WTC11 (cell line): ENCODE results near the gene ARHGAP22. TPM values are rescaled to one million over a fixed set of nuclear protein-coding genes. Genes with fewer than 3 reads are reported as not detected.

Experiments
- ATAC-seq: fragments of 200-7000 bp; cut with Tn5 transposase; 2 replicates; pipeline ENCODE4 v1.10.0; 2021; ENCODE audit warnings: mild to moderate bottlenecking, moderate library complexity
- CTCF ChIA-PET: fragments of 300-600 bp; sonication (Branson Sonifier 250); formaldehyde crosslinking; loops from one replicate; lab custom pipeline; 2021; ENCODE audit warnings: antibody characterized with exemption; lab: Charles Lee
- POLR2A ChIA-PET: fragments of 350-600 bp; sonication (Branson Sonifier 250); formaldehyde crosslinking; loops from one replicate; lab custom pipeline; 2021; ENCODE audit warnings: antibody characterized with exemption; lab: Charles Lee
- DNase-seq: peaks from one replicate; pipeline ENCODE4 v3.0.0; 2021; ENCODE audit warnings: low spot score
- H3K27ac Mint-ChIP-seq: 2 replicates; pipeline ENCODE4 v1.8.0; 2021; ENCODE audit warnings: mixed read lengths
- H3K27me3 Mint-ChIP-seq: 2 replicates; pipeline ENCODE4 v1.8.0; 2021; ENCODE audit warnings: low read depth, mild to moderate bottlenecking, moderate library complexity, mixed read lengths
- H3K36me3 Mint-ChIP-seq: 2 replicates; pipeline ENCODE4 v1.8.0; 2021; ENCODE audit warnings: mixed read lengths
- H3K4me1 Mint-ChIP-seq: 2 replicates; pipeline ENCODE4 v1.8.0; 2022; ENCODE audit warnings: mixed read lengths
- H3K4me3 Mint-ChIP-seq: 2 replicates; pipeline ENCODE4 v1.8.0; 2021; ENCODE audit warnings: mild to moderate bottlenecking, moderate library complexity, mixed read lengths
- H3K9me3 Mint-ChIP-seq: 2 replicates; pipeline ENCODE4 v1.8.0; 2021; ENCODE audit warnings: mixed read lengths
- ESRRA ChIP-seq: sonication (generic); formaldehyde crosslinking; IDR thresholded peaks from 2 replicates; pipeline ENCODE4 v1.8.1; 2022; ENCODE audit warnings: mild to moderate bottlenecking, missing genetic modification reagents, borderline replicate concordance
- FOXJ3 ChIP-seq: sonication (generic); formaldehyde crosslinking; IDR thresholded peaks from 2 replicates; pipeline ENCODE4 v1.9.0; 2021; ENCODE audit warnings: missing genetic modification reagents, mild to moderate bottlenecking, borderline replicate concordance
- HMGA2 ChIP-seq: fragments of 250-450 bp; sonication (Bioruptor Pico); IDR thresholded peaks from 2 replicates; pipeline ENCODE4 v1.4.0; 2021; ENCODE audit warnings: mild to moderate bottlenecking, moderate library complexity
- JUN ChIP-seq: sonication (generic); formaldehyde crosslinking; IDR thresholded peaks from 2 replicates; pipeline ENCODE4 v1.8.0; 2023; ENCODE audit warnings: mild to moderate bottlenecking, missing genetic modification reagents
- RORB ChIP-seq: fragments of 250-450 bp; sonication (Bioruptor Pico); IDR thresholded peaks from 2 replicates; pipeline ENCODE4 v1.9.0; 2021; ENCODE audit warnings: mild to moderate bottlenecking
- SMAD3 ChIP-seq: sonication (generic); formaldehyde crosslinking; IDR thresholded peaks from 2 replicates; pipeline ENCODE4 v1.8.0; 2022; ENCODE audit warnings: missing genetic modification reagents, mild to moderate bottlenecking, borderline replicate concordance
- SOX15 ChIP-seq: fragments of 250-450 bp; sonication (Bioruptor Pico); IDR thresholded peaks from 2 replicates; pipeline ENCODE4 v1.9.0; 2021; ENCODE audit warnings: mild to moderate bottlenecking
- TP53 ChIP-seq: sonication (generic); formaldehyde crosslinking; IDR thresholded peaks from 2 replicates; pipeline ENCODE4 v1.8.1; 2023; ENCODE audit warnings: mild to moderate bottlenecking, missing genetic modification reagents
- ZBTB21 ChIP-seq: sonication (generic); formaldehyde crosslinking; IDR thresholded peaks from 2 replicates; pipeline ENCODE4 v1.8.1; 2023; ENCODE audit warnings: mild to moderate bottlenecking, missing genetic modification reagents, borderline replicate concordance
- ZNF138 ChIP-seq: sonication (generic); formaldehyde crosslinking; conservative IDR thresholded peaks from 2 replicates; pipeline ENCODE4 v1.8.1; 2022; ENCODE audit warnings: mild to moderate bottlenecking, moderate library complexity, missing genetic modification reagents
- ZNF317 ChIP-seq: sonication (generic); formaldehyde crosslinking; IDR thresholded peaks from 2 replicates; pipeline ENCODE4 v1.8.1; 2023; ENCODE audit warnings: low read depth, mild to moderate bottlenecking, moderate library complexity, missing genetic modification reagents, borderline replicate concordance
- ZNF396 ChIP-seq: fragments of 250-450 bp; sonication (Bioruptor Pico); IDR thresholded peaks from 2 replicates; pipeline ENCODE4 v1.8.0; 2021; ENCODE audit warnings: mild to moderate bottlenecking, moderate library complexity, borderline replicate concordance
- ZNF416 ChIP-seq: fragments of 250-450 bp; sonication (Bioruptor Pico); IDR thresholded peaks from 2 replicates; pipeline ENCODE4 v1.9.0; 2021; ENCODE audit warnings: mild to moderate bottlenecking, inconsistent platforms
- total RNA-seq: library from RNA; stranded (reverse); gene quantifications from 3 replicates; pipeline ENCODE4 v1.2.3, GENCODE V29; 2021
- TF ChIP-seq, protein P1 (sequence below): sonication (generic); formaldehyde crosslinking; IDR thresholded peaks from 2 replicates; pipeline ENCODE4 v1.8.1; 2022; ENCODE audit warnings: low read depth, missing genetic modification reagents, borderline replicate concordance
- TF ChIP-seq, protein P2 (sequence below): fragments of 200-600 bp; IDR thresholded peaks from 2 replicates; pipeline ENCODE4 v1.8.0; 2022; ENCODE audit warnings: antibody characterized with exemption
- TF ChIP-seq, protein P3 (sequence below): sonication (generic); formaldehyde crosslinking; IDR thresholded peaks from 2 replicates; pipeline ENCODE4 v1.8.0; 2022; ENCODE audit warnings: missing genetic modification reagents
- TF ChIP-seq, protein P4 (sequence below): sonication (generic); formaldehyde crosslinking; IDR thresholded peaks from 2 replicates; pipeline ENCODE4 v1.8.0; 2022; ENCODE audit warnings: mild to moderate bottlenecking, missing genetic modification reagents
- TF ChIP-seq, protein P5 (sequence below): sonication (generic); formaldehyde crosslinking; IDR thresholded peaks from 2 replicates; pipeline ENCODE4 v1.8.0; 2022; ENCODE audit warnings: mild to moderate bottlenecking, missing genetic modification reagents
- TF ChIP-seq, protein P6 (sequence below): fragments of 250-450 bp; sonication (Bioruptor Pico); IDR thresholded peaks from 2 replicates; pipeline ENCODE4 v2.1.2; 2022; ENCODE audit warnings: mild to moderate bottlenecking, moderate library complexity
- TF ChIP-seq, protein P7 (sequence below): sonication (generic); formaldehyde crosslinking; conservative IDR thresholded peaks from 2 replicates; pipeline ENCODE4 v1.8.1; 2022; ENCODE audit warnings: mild to moderate bottlenecking, missing genetic modification reagents

The ARHGAP22 gene
- total RNA-seq, 1 experiment from 2014 or later = 8.6 TPM

DNA sequence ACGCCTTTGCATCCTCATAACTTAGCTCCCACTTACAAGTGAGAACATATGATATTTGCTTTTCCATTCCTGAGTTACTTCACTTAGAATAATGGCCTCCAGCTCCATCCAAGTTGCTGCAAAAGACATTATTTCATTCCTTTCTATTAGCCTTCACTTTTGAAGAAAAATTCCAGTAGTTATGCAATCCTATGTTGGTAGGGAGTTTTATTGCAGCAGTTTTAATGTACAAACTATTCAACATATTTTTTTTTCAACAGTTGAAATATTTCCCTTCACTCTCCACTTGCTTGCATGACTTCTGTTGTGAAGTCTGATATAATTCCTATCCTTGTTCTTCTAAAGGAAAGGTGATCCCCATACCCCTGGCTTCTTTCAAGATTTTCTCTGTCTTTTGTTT, 27.3 kb upstream of the ARHGAP22 start:
- no peak for TF ChIP-seq ZBTB21
- no peak for TF ChIP-seq RORB (CRISPR knock-in tag)
- TF ChIP-seq, protein P1, sequence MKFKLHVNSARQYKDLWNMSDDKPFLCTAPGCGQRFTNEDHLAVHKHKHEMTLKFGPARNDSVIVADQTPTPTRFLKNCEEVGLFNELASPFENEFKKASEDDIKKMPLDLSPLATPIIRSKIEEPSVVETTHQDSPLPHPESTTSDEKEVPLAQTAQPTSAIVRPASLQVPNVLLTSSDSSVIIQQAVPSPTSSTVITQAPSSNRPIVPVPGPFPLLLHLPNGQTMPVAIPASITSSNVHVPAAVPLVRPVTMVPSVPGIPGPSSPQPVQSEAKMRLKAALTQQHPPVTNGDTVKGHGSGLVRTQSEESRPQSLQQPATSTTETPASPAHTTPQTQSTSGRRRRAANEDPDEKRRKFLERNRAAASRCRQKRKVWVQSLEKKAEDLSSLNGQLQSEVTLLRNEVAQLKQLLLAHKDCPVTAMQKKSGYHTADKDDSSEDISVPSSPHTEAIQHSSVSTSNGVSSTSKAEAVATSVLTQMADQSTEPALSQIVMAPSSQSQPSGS (CRISPR knock-in tag) = no peak
- no peak for TF ChIP-seq JUN (CRISPR knock-in tag)
- TF ChIP-seq ZNF317 (CRISPR knock-in tag) = no peak
- no peak for TF ChIP-seq TP53 (CRISPR knock-in tag)
- no peak for TF ChIP-seq ZNF416
- TF ChIP-seq, protein P2, sequence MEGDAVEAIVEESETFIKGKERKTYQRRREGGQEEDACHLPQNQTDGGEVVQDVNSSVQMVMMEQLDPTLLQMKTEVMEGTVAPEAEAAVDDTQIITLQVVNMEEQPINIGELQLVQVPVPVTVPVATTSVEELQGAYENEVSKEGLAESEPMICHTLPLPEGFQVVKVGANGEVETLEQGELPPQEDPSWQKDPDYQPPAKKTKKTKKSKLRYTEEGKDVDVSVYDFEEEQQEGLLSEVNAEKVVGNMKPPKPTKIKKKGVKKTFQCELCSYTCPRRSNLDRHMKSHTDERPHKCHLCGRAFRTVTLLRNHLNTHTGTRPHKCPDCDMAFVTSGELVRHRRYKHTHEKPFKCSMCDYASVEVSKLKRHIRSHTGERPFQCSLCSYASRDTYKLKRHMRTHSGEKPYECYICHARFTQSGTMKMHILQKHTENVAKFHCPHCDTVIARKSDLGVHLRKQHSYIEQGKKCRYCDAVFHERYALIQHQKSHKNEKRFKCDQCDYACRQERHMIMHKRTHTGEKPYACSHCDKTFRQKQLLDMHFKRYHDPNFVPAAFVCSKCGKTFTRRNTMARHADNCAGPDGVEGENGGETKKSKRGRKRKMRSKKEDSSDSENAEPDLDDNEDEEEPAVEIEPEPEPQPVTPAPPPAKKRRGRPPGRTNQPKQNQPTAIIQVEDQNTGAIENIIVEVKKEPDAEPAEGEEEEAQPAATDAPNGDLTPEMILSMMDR = no peak
- TF ChIP-seq, protein P3, sequence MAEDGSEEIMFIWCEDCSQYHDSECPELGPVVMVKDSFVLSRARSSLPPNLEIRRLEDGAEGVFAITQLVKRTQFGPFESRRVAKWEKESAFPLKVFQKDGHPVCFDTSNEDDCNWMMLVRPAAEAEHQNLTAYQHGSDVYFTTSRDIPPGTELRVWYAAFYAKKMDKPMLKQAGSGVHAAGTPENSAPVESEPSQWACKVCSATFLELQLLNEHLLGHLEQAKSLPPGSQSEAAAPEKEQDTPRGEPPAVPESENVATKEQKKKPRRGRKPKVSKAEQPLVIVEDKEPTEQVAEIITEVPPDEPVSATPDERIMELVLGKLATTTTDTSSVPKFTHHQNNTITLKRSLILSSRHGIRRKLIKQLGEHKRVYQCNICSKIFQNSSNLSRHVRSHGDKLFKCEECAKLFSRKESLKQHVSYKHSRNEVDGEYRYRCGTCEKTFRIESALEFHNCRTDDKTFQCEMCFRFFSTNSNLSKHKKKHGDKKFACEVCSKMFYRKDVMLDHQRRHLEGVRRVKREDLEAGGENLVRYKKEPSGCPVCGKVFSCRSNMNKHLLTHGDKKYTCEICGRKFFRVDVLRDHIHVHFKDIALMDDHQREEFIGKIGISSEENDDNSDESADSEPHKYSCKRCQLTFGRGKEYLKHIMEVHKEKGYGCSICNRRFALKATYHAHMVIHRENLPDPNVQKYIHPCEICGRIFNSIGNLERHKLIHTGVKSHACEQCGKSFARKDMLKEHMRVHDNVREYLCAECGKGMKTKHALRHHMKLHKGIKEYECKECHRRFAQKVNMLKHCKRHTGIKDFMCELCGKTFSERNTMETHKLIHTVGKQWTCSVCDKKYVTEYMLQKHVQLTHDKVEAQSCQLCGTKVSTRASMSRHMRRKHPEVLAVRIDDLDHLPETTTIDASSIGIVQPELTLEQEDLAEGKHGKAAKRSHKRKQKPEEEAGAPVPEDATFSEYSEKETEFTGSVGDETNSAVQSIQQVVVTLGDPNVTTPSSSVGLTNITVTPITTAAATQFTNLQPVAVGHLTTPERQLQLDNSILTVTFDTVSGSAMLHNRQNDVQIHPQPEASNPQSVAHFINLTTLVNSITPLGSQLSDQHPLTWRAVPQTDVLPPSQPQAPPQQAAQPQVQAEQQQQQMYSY = no peak
- TF ChIP-seq, protein P4, sequence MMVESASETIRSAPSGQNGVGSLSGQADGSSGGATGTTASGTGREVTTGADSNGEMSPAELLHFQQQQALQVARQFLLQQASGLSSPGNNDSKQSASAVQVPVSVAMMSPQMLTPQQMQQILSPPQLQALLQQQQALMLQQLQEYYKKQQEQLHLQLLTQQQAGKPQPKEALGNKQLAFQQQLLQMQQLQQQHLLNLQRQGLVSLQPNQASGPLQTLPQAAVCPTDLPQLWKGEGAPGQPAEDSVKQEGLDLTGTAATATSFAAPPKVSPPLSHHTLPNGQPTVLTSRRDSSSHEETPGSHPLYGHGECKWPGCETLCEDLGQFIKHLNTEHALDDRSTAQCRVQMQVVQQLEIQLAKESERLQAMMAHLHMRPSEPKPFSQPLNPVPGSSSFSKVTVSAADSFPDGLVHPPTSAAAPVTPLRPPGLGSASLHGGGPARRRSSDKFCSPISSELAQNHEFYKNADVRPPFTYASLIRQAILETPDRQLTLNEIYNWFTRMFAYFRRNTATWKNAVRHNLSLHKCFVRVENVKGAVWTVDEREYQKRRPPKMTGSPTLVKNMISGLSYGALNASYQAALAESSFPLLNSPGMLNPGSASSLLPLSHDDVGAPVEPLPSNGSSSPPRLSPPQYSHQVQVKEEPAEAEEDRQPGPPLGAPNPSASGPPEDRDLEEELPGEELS (CRISPR knock-in tag) = no peak
- TF ChIP-seq FOXJ3 = no peak
- no peak for TF ChIP-seq ESRRA (CRISPR knock-in tag)
- TF ChIP-seq ZNF138 (CRISPR knock-in tag) = no peak
- TF ChIP-seq SMAD3 (CRISPR knock-in tag) = no peak
- TF ChIP-seq ZNF396 (CRISPR knock-in tag) = no peak
- no peak for TF ChIP-seq SOX15 (CRISPR knock-in tag)
- TF ChIP-seq, protein P5, sequence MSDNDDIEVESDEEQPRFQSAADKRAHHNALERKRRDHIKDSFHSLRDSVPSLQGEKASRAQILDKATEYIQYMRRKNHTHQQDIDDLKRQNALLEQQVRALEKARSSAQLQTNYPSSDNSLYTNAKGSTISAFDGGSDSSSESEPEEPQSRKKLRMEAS = no peak
- TF ChIP-seq, all 79 proteins: peak for 0
- Mint-ChIP-seq H3K27me3 (peaks cover 2% of the 10 kb centered on the region; the same call in 1 of the 2 replicates), H3K27ac (no peak overlapping the region), H3K4me3 (no peak overlapping the region), H3K4me1 (peaks cover 1% of the 10 kb centered on the region), H3K36me3 (no peaks in the 10 kb centered on the region), H3K9me3 (0 out of 2 replicates have a peak, but pooled peaks cover 3% of the 10 kb centered on the region)
- POLR2A ChIA-PET = no interaction called here
- DNase-seq (no peak), ATAC-seq (no peak)
- CTCF ChIA-PET = no interaction called here

DNA sequence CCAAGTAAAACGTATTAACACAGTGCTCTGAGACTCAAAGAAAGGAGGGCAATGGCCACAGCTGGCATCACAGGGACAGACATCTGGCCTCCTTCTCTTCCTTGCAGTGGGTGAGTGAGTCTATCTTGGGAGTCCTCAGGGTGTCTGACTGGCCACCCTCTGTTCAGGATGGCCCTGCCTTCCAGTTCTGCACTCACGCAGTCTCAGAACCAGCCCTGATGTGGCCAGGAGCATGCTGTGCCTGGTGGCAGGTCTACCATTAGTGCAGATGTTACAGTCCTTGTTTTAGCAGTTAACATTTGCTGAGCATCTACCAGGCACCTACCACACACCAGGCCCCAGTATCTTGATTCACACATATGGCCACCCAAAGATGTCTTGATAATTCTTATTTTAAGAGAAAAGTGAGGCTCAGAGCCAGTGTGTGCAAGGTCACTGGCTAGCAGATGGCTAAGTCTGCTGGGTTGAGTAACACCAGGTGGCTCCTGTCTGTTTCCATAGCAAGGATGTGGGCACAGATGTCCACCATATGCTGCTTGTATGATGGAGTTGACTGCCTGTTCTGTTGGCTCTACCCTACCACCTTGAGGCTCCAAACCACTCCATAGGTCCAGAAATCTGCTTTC, 23.2 kb upstream of the ARHGAP22 start:
- CTCF ChIA-PET = interaction anchor here (1.5 to 1.7 kb wide), 1 partner anchor 28 kb away, joined by 7 to 8 read pairs; no protein-coding TSS in a partner anchor
- Mint-ChIP-seq H3K4me3 (no peak overlapping the region), H3K27me3 (no peaks in the 10 kb centered on the region), H3K4me1 (peaks cover 9% of the 10 kb centered on the region), H3K36me3 (no peaks in the 10 kb centered on the region), H3K27ac (no peak overlapping the region), H3K9me3 (no peaks in the 10 kb centered on the region)
- DNase-seq = no peak
- no peak for ATAC-seq
- POLR2A ChIA-PET = no interaction called here
- TF ChIP-seq, protein P6, sequence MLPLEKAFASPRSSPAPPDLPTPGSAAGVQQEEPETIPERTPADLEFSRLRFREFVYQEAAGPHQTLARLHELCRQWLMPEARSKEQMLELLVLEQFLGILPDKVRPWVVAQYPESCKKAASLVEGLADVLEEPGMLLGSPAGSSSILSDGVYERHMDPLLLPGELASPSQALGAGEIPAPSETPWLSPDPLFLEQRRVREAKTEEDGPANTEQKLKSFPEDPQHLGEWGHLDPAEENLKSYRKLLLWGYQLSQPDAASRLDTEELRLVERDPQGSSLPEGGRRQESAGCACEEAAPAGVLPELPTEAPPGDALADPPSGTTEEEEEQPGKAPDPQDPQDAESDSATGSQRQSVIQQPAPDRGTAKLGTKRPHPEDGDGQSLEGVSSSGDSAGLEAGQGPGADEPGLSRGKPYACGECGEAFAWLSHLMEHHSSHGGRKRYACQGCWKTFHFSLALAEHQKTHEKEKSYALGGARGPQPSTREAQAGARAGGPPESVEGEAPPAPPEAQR (CRISPR knock-in tag) = no peak
- TF ChIP-seq, protein P7, sequence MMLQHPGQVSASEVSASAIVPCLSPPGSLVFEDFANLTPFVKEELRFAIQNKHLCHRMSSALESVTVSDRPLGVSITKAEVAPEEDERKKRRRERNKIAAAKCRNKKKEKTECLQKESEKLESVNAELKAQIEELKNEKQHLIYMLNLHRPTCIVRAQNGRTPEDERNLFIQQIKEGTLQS = no peak
- TF ChIP-seq ZNF416 (no peak), HMGA2 (CRISPR knock-in tag) (no peak)
- TF ChIP-seq, protein P1 (CRISPR knock-in tag) = no peak
